ENCODE data around the gene KAZN. TPM values are rescaled to one million over a fixed set of nuclear protein-coding genes. Genes with fewer than 3 reads are reported as not detected.

KAZN gene
- total and polyA plus RNA-seq, 4 donors: 4.4 to 19.3 (median 9.6) TPM

DNA sequence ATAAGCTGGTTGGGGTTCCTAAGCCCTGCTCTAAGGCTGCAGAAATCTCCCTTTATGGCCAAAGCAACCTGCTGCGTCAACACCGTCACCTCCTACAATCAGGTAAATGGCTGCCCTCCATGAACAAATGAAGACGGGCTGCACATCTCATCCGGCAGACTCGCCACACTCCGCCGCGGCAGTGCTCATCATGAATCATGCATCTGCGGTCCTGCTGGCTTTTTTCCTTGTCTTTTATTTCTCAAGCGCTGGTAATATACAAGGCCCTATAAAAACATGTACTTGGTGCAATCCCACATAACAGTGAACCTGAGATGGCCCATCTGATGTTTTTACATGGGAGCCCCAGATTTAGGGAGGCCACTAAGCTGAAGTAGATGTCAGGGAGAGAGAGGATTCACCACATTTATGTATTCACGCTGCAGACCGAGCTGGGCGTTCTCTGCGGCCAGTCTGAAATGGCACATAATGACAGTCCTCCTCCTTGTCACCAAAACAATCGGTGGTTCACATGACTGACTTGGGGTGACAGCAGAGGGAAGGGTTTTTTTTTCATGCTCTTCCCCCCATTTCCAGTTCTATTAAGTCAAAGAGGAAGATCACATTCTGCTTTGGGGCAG lies 91.6 kb downstream of the KAZN start:
- H3K4me1 ChIP-seq (ENCODE audit: control insufficient read depth in 1 of 2, insufficient read depth in 2 of 2, low read length in 2 of 2): no peaks in the 10 kb centered on the region

DNA sequence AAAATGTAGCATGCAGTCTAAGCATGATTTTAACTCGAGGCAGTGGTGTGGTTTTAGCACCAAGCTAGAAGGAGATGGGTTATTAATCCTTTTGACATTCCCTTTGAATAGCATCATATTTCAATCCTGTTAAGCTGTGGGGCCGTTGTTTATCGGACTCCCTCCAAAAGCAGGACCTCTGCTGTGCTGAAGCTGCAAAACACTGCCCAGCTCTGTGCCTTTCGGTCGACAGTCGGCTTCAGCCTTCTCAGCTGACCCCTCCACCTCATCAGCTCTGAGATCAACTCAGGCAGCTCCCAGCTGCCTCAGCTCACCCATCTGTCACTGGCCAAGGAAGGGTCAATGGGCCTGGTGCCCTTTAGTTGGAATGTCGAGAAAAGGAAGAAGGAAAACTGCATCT lies 95.5 kb downstream of the KAZN start:
- Histone ChIP-seq H3K9me3 (ENCODE audit: control insufficient read depth, low read length) (no peaks in the 10 kb centered on the region), H3K4me1 (ENCODE audit: control insufficient read depth in 1 of 2, insufficient read depth in 2 of 2, low read length in 2 of 2) (no peaks in the 10 kb centered on the region), H3K27me3 (ENCODE audit: control insufficient read depth in 1 of 2, insufficient read depth in 2 of 2, low read length in 1 of 2) (no peaks in the 10 kb centered on the region), H3K27ac (ENCODE audit: low read depth in 1 of 2, low read length in 2 of 2) (no peak overlapping the region), H3K4me3 (ENCODE audit: low read length in 2 of 2) (no peak overlapping the region), H3K36me3 (ENCODE audit: control insufficient read depth in 1 of 2, insufficient read depth in 2 of 2, low read length in 1 of 2) (no peaks in the 10 kb centered on the region)
- 12 to 19% methylated on average over 7 of the region's 7 CpGs for WGBS, 2 donors
- DNase-seq: no peak
- intact Hi-C loops (cut with DNase I): no loop called here
- no peak for ATAC-seq (ENCODE audit: low FRiP score)

More for the DNA sequence above, 91.6 kb downstream of the KAZN start:
- no peak overlapping the region for H3K27ac ChIP-seq (ENCODE audit: low read depth in 1 of 2, low read length in 2 of 2)
- H3K4me3 ChIP-seq (ENCODE audit: low read length in 2 of 2): no peak overlapping the region
- H3K27me3 ChIP-seq (ENCODE audit: control insufficient read depth in 1 of 2, insufficient read depth in 2 of 2, low read length in 1 of 2): peaks cover 0 to 2% of the 10 kb centered on the region in 2 donors
- no peak for ATAC-seq (ENCODE audit: low FRiP score)
- peaks cover 2% of the 10 kb centered on the region for H3K9me3 ChIP-seq (ENCODE audit: control insufficient read depth, low read length)
- 92 to 95% methylated on average over 15 of the region's 15 CpGs for WGBS, 2 donors
- intact Hi-C loops (cut with DNase I): no loop called here
- DNase-seq: no peak
- H3K36me3 ChIP-seq (ENCODE audit: control insufficient read depth in 1 of 2, insufficient read depth in 2 of 2, low read length in 1 of 2): no peaks in the 10 kb centered on the region

DNA sequence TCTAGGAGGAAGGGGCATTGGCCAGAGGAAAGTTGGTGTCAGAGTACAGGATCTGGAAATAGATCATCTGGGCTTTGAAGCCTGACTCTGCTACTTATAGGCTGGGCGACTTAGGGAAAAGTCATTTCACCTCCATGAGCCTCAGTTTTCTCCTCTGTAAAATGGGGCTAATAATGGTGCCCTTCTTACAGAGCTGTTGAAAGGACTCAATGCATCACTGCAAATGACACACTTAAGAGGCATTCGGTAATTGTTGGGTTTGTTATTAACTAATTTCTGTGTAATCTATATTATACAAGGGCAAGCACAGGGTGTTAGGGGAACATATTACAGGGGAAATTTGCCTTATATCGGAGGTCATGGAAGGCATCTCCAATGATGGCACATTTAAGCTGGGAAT lies 96.1 kb downstream of the KAZN start:
- Histone ChIP-seq H3K4me3 (ENCODE audit: low read length in 2 of 2) (no peak overlapping the region), H3K9me3 (ENCODE audit: control insufficient read depth, low read length) (no peaks in the 10 kb centered on the region), H3K36me3 (ENCODE audit: control insufficient read depth in 1 of 2, insufficient read depth in 2 of 2, low read length in 1 of 2) (no peaks in the 10 kb centered on the region), H3K4me1 (ENCODE audit: control insufficient read depth in 1 of 2, insufficient read depth in 2 of 2, low read length in 2 of 2) (no peaks in the 10 kb centered on the region), H3K27ac (ENCODE audit: low read depth in 1 of 2, low read length in 2 of 2) (no peak overlapping the region), H3K27me3 (ENCODE audit: control insufficient read depth in 1 of 2, insufficient read depth in 2 of 2, low read length in 1 of 2) (no peaks in the 10 kb centered on the region)
- intact Hi-C loops (cut with DNase I): no loop called here
- ATAC-seq (ENCODE audit: low FRiP score) (no peak), DNase-seq (no peak)
- WGBS, 2 donors: 76 to 93% methylated on average over 3 of the region's 3 CpGs

DNA sequence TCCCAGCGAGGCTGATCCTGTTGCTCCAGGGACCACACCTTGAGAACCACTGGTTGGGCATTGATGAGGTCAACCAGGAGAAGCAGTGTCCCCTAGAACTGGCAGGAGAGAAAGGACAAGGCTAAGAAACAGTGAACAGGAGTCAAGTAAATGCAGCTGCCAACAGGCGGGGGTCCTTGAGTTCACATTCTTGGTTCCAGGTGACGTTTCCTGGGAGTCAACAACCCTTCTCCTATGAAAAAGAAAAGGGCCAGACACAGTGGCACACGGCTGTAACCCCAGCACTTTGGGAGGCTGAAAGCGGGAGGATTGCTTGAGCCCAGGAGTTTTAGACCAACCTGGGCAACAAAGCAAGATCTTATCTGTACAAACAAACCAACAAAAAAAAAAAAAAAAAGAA lies 98.3 kb downstream of the KAZN start:
- no peak overlapping the region for H3K27ac ChIP-seq (ENCODE audit: low read depth in 1 of 2, low read length in 2 of 2)
- no peak overlapping the region for H3K4me3 ChIP-seq (ENCODE audit: low read length in 2 of 2)
- peaks cover 2% of the 10 kb centered on the region for H3K9me3 ChIP-seq (ENCODE audit: control insufficient read depth, low read length)
- no peaks in the 10 kb centered on the region for H3K4me1 ChIP-seq (ENCODE audit: control insufficient read depth in 1 of 2, insufficient read depth in 2 of 2, low read length in 2 of 2)
- intact Hi-C loops (cut with DNase I): no loop called here
- no peaks in the 10 kb centered on the region for H3K27me3 ChIP-seq (ENCODE audit: control insufficient read depth in 1 of 2, insufficient read depth in 2 of 2, low read length in 1 of 2)
- DNase-seq: no peak
- H3K36me3 ChIP-seq (ENCODE audit: control insufficient read depth in 1 of 2, insufficient read depth in 2 of 2, low read length in 1 of 2): no peaks in the 10 kb centered on the region
- WGBS, 2 donors: 82 to 88% methylated on average over 5 of the region's 5 CpGs
- ATAC-seq (ENCODE audit: low FRiP score): no peak

DNA sequence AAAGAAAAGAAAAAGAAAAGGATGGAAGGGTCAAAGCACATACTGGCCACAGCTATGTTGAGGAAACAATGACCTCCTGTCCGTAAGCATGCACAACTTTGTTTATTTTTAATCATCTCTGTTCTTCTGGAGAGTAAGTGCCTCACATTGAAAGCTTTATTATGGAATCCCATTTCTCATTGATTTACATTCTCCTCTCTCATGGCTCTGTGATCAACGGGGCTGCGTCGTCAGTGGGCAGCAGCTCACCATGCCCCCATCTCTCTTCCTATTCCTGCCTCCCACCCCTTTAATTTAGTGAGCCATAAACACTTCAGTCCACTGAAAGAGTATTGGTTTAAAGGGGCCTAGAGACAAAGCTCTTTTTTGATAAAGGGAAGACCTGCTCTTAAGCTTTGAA lies 98.9 kb downstream of the KAZN start:
- intact Hi-C loops (cut with DNase I): no loop called here
- no peak overlapping the region for H3K4me3 ChIP-seq (ENCODE audit: low read length in 2 of 2)
- H3K4me1 ChIP-seq (ENCODE audit: control insufficient read depth in 1 of 2, insufficient read depth in 2 of 2, low read length in 2 of 2): no peaks in the 10 kb centered on the region
- no peaks in the 10 kb centered on the region for H3K27me3 ChIP-seq (ENCODE audit: control insufficient read depth in 1 of 2, insufficient read depth in 2 of 2, low read length in 1 of 2)
- DNase-seq (no peak), ATAC-seq (ENCODE audit: low FRiP score) (no peak)
- H3K9me3 ChIP-seq (ENCODE audit: control insufficient read depth, low read length): peaks cover 2% of the 10 kb centered on the region
- no peak overlapping the region for H3K27ac ChIP-seq (ENCODE audit: low read depth in 1 of 2, low read length in 2 of 2)
- 68 to 69% methylated on average over 4 of the region's 4 CpGs for WGBS, 2 donors
- no peaks in the 10 kb centered on the region for H3K36me3 ChIP-seq (ENCODE audit: control insufficient read depth in 1 of 2, insufficient read depth in 2 of 2, low read length in 1 of 2)

DNA sequence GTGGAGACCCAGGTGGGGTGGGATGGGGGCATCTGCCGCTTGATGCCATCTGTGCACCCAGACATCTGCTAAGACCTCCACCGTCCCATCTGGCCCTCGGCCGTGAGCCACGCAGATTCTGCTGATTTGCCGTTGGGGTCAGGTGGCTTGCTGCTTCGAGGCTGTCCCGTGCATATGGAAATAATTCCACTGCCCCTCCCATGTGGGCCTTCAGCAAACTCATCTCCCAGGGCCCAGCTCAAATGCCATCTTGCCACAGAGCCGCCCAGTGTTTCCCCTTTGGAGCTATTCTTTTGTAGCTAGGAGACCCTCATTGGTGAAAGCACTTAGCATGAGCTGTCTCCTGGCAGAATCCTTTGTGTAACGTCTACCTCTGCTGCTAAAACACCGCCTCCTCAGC lies 99.8 kb downstream of the KAZN start:
- intact Hi-C loops (cut with DNase I): no loop called here

DNA sequence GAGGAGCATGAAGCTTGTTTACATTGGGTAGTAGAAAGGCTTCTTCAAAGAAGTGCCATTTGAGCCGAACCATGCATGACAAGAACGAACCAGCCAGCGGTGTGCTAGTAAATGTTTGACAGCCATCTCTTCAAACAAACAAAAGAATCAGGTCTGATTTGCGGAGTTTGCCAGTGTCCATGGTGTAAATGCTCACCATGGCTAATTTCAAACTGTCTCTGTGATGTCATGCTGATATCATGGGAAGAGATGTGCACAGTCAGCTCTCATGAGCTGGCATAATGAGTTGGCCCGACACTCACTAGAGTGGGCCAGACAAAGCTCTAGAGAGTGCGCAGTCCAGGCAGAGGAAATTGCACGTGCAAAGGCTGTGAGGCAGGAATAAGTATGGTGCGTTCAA lies 101.1 kb downstream of the KAZN start:
- ATAC-seq (ENCODE audit: low FRiP score) (no peak), DNase-seq (no peak)
- Histone ChIP-seq H3K36me3 (ENCODE audit: control insufficient read depth in 1 of 2, insufficient read depth in 2 of 2, low read length in 1 of 2) (no peaks in the 10 kb centered on the region), H3K4me1 (ENCODE audit: control insufficient read depth in 1 of 2, insufficient read depth in 2 of 2, low read length in 2 of 2) (no peaks in the 10 kb centered on the region), H3K27ac (ENCODE audit: low read depth in 1 of 2, low read length in 2 of 2) (no peak overlapping the region), H3K27me3 (ENCODE audit: control insufficient read depth in 1 of 2, insufficient read depth in 2 of 2, low read length in 1 of 2) (no peaks in the 10 kb centered on the region), H3K4me3 (ENCODE audit: low read length in 2 of 2) (no peak overlapping the region), H3K9me3 (ENCODE audit: control insufficient read depth, low read length) (peaks cover 2% of the 10 kb centered on the region)
- intact Hi-C loops (cut with DNase I): no loop called here
- 74 to 81% methylated on average over 8 of the region's 8 CpGs for WGBS, 2 donors

More for the DNA sequence above, 99.8 kb downstream of the KAZN start:
- H3K9me3 ChIP-seq (ENCODE audit: control insufficient read depth, low read length): peaks cover 2% of the 10 kb centered on the region
- H3K27me3 ChIP-seq (ENCODE audit: control insufficient read depth in 1 of 2, insufficient read depth in 2 of 2, low read length in 1 of 2): no peaks in the 10 kb centered on the region
- WGBS, 2 donors: 80 to 86% methylated on average over 11 of the region's 11 CpGs
- H3K4me1 ChIP-seq (ENCODE audit: control insufficient read depth in 1 of 2, insufficient read depth in 2 of 2, low read length in 2 of 2): no peaks in the 10 kb centered on the region
- DNase-seq: no peak
- H3K4me3 ChIP-seq (ENCODE audit: low read length in 2 of 2): no peak overlapping the region
- no peak for ATAC-seq (ENCODE audit: low FRiP score)
- no peaks in the 10 kb centered on the region for H3K36me3 ChIP-seq (ENCODE audit: control insufficient read depth in 1 of 2, insufficient read depth in 2 of 2, low read length in 1 of 2)
- H3K27ac ChIP-seq (ENCODE audit: low read depth in 1 of 2, low read length in 2 of 2): no peak overlapping the region

DNA sequence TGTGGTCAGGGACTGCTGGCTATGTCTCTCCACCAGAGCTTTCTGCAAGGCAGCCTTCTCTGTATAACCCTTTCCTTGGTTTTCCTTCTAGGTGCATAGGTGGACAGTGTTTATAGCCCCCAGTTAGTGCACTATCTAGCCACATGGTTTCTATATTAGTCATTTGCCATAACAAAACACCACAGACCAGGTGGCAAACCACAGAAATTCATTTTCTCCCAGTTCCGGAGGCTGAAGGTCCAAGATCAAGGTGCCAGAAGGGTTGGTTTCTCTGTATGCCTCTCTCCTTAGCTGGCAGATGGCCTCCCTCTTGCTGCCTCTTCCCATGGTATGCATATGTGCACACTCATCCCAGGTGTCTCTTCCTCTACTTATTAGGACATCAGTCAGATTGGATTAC lies 106.4 kb downstream of the KAZN start:
- intact Hi-C loops (cut with DNase I): no loop called here
- WGBS, 2 donors: 94 to 95% methylated on average over 1 of the region's 1 CpG
- H3K27ac ChIP-seq (ENCODE audit: low read depth in 1 of 2, low read length in 2 of 2): no peak overlapping the region
- H3K9me3 ChIP-seq (ENCODE audit: control insufficient read depth, low read length): no peaks in the 10 kb centered on the region
- DNase-seq (no peak), ATAC-seq (ENCODE audit: low FRiP score) (no peak)
- no peaks in the 10 kb centered on the region for H3K4me1 ChIP-seq (ENCODE audit: control insufficient read depth in 1 of 2, insufficient read depth in 2 of 2, low read length in 2 of 2)
- H3K4me3 ChIP-seq (ENCODE audit: low read length in 2 of 2): no peak overlapping the region
- H3K27me3 ChIP-seq (ENCODE audit: control insufficient read depth in 1 of 2, insufficient read depth in 2 of 2, low read length in 1 of 2): no peaks in the 10 kb centered on the region
- H3K36me3 ChIP-seq (ENCODE audit: control insufficient read depth in 1 of 2, insufficient read depth in 2 of 2, low read length in 1 of 2): no peaks in the 10 kb centered on the region

DNA sequence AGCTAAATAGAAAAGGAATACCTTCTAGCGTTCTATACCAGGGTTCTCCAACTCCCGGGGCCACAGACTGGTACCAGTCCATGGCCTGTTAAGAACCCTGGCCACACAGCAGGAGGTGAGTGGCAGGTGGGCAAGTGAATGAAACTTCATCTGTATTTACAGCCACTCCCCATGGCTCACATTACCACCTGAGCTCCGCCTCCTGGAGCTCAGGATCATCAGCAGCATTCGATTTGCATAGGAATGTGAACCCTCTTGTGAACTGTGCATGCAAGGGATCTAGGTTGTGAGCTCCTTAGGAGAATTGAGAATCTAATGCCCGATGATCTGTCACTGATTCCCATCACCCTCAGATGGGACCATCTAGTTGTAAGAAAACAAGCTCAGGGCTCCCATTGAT lies 107.3 kb downstream of the KAZN start:
- DNase-seq (no peak), ATAC-seq (ENCODE audit: low FRiP score) (no peak)
- Histone ChIP-seq H3K4me3 (ENCODE audit: low read length in 2 of 2) (no peak overlapping the region), H3K9me3 (ENCODE audit: control insufficient read depth, low read length) (no peaks in the 10 kb centered on the region), H3K27me3 (ENCODE audit: control insufficient read depth in 1 of 2, insufficient read depth in 2 of 2, low read length in 1 of 2) (no peaks in the 10 kb centered on the region), H3K4me1 (ENCODE audit: control insufficient read depth in 1 of 2, insufficient read depth in 2 of 2, low read length in 2 of 2) (no peaks in the 10 kb centered on the region), H3K27ac (ENCODE audit: low read depth in 1 of 2, low read length in 2 of 2) (no peak overlapping the region), H3K36me3 (ENCODE audit: control insufficient read depth in 1 of 2, insufficient read depth in 2 of 2, low read length in 1 of 2) (no peaks in the 10 kb centered on the region)
- 96% methylated on average over 5 of the region's 5 CpGs for WGBS, 2 donors
- intact Hi-C loops (cut with DNase I): no loop called here
